Progenitor cell of endocrine pancreas (in vitro differentiated cells): ENCODE data around the gene GAS2L2. TPM values are rescaled to one million over a fixed set of nuclear protein-coding genes. Genes with fewer than 3 reads are reported as not detected.

Source experiments
- DNase-seq: peaks from one replicate; pipeline ENCODE4 v3.0.0; 2021; ENCODE audit warnings: low spot score; ENCODE audit not compliant: unreplicated experiment
- H3K27ac Mint-ChIP-seq: 2 replicates; pipeline ENCODE4 v1.8.0; 2021; ENCODE audit warnings: mild to moderate bottlenecking, moderate library complexity, mixed read lengths
- H3K27me3 Mint-ChIP-seq: 2 replicates; pipeline ENCODE4 v1.8.0; 2021; ENCODE audit warnings: mixed read lengths
- H3K36me3 Mint-ChIP-seq: 2 replicates; pipeline ENCODE4 v1.8.0; 2022; ENCODE audit warnings: mixed read lengths; ENCODE audit not compliant: insufficient read depth
- H3K4me1 Mint-ChIP-seq: 2 replicates; pipeline ENCODE4 v1.8.0; 2021; ENCODE audit warnings: low read depth, mixed read lengths
- H3K4me3 Mint-ChIP-seq: 2 replicates; pipeline ENCODE4 v1.8.0; 2021; ENCODE audit warnings: low read depth, mild to moderate bottlenecking, moderate library complexity, mixed read lengths
- H3K9me3 Mint-ChIP-seq: 2 replicates; pipeline ENCODE4 v1.8.0; 2021; ENCODE audit warnings: low read depth, mixed read lengths
- long read RNA-seq: library from polyadenylated mRNA; unstranded; transcript quantifications from one replicate; pipeline ENCODE4 v2.0.0, GENCODE V29; 2020
- total RNA-seq: library from RNA; stranded (reverse); gene quantifications from 2 replicates; pipeline ENCODE4 v1.2.1, GENCODE V29; 2021
- TF ChIP-seq, protein P1 (sequence below): fragments of 200-600 bp; sonication (generic); IDR thresholded peaks from one replicate; pipeline ENCODE4 v1.5.0; 2021; ENCODE audit warnings: antibody characterized with exemption, mild to moderate bottlenecking; ENCODE audit not compliant: unreplicated experiment

Gene GAS2L2
- total RNA-seq: 0.10 and 0.11 TPM in 2 replicates
- long read RNA-seq: 0 reads

DNA sequence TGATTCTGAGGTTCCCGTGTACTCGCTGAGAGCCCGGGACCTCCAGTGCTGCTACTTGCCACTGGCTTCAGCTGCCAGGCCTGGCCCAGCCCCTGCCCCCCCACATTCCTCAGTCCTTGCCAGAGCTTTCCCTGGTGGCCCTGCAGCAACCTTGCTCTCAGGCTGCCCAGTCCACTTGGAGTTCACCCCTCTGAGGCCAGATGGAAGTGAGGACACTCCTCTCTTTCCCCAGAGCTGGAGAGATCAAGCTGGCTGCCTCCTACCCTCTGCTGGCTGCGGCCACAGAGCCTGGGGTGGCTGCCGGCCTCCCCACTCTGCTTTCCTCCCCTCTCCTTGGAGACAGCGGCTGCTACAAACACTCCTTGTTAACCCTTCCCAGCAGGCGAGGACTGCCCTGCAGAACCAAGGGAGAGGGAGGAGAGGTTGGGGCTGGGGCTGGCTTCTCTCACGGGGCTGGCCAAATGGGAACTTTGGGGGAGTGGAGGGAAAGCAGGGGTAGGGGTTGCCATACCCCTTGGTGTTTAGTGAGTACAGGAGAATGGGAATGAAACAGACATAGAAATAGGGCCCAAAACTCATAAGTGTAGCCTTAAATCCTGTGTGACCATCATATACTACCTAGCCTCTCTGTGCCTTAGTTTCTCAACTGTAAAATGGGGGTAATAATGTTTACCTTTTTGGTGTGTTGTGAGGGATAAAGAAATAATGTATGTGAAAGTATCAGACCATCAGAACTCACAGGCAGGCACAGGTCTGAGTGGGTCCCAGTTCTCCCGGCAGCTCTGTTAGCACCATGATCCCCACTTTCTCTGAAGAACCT is at the start of gene GAS2L2:
GAS2L2 (minus strand) TSS at position 295 of the 820 bp plus-strand sequence. CDS start 389 bp downstream, outside the sequence.
- H3K4me1 Mint-ChIP-seq: peaks cover 2% of the 10 kb centered on the region
- no peak within 1 kb of the TSS for H3K4me3 Mint-ChIP-seq
- no peaks in the 10 kb centered on the region for H3K36me3 Mint-ChIP-seq
- no peak for DNase-seq
- TF ChIP-seq, protein P1, sequence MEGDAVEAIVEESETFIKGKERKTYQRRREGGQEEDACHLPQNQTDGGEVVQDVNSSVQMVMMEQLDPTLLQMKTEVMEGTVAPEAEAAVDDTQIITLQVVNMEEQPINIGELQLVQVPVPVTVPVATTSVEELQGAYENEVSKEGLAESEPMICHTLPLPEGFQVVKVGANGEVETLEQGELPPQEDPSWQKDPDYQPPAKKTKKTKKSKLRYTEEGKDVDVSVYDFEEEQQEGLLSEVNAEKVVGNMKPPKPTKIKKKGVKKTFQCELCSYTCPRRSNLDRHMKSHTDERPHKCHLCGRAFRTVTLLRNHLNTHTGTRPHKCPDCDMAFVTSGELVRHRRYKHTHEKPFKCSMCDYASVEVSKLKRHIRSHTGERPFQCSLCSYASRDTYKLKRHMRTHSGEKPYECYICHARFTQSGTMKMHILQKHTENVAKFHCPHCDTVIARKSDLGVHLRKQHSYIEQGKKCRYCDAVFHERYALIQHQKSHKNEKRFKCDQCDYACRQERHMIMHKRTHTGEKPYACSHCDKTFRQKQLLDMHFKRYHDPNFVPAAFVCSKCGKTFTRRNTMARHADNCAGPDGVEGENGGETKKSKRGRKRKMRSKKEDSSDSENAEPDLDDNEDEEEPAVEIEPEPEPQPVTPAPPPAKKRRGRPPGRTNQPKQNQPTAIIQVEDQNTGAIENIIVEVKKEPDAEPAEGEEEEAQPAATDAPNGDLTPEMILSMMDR: no peak
- no peak within 1 kb of the TSS for H3K27ac Mint-ChIP-seq
- peaks cover 33% of the 10 kb centered on the region for H3K27me3 Mint-ChIP-seq
- H3K9me3 Mint-ChIP-seq: no peaks in the 10 kb centered on the region

DNA sequence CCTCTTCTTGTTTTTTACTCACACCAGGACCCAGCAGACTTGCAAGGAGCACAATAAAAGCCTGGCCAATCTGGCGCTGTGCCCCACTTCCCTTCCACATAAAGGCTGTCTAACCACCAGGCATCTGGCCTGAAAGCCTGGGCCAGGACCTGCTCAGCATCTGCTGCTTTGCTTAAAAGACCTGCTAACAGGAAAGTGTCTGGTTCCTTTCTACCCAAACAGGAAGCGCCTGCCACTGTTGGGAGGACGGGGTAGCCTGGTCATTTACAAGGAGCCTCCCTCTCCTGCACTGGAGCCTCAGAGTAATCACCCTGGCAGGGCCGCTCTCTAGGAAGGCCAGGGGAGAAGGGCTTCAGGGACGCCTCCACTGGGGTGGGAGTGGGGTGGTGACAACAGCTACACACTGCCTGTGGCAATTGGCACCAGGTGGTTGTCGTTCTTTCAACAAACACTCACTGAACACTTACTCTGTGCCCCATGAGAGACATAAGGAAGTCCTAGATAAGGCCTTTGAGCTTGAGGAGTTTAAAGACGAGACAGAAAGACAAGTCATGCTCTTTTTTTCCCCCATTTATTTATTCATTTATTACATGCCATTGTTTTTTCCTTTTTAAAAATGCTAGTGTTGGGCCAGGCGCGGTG is 48.7 kb upstream of the GAS2L2 start:
- TF ChIP-seq, protein P1: no peak
- no peaks in the 10 kb centered on the region for H3K4me1 Mint-ChIP-seq
- peaks cover 48% of the 10 kb centered on the region for H3K27me3 Mint-ChIP-seq
- no peaks in the 10 kb centered on the region for H3K9me3 Mint-ChIP-seq
- no peak overlapping the region for H3K27ac Mint-ChIP-seq
- no peaks in the 10 kb centered on the region for H3K36me3 Mint-ChIP-seq
- no peak overlapping the region for H3K4me3 Mint-ChIP-seq
- DNase-seq: no peak

- no peaks in the 10 kb centered on the region for H3K4me1 Mint-ChIP-seq
- peaks cover 60% of the 10 kb centered on the region for H3K27me3 Mint-ChIP-seq
- no peak overlapping the region for H3K27ac Mint-ChIP-seq
- DNase-seq: no peak
- no peak overlapping the region for H3K4me3 Mint-ChIP-seq
- H3K36me3 Mint-ChIP-seq: no peaks in the 10 kb centered on the region
- TF ChIP-seq, protein P1: no peak
- no peaks in the 10 kb centered on the region for H3K9me3 Mint-ChIP-seq
These were observed 46.9 kb upstream of the GAS2L2 start for GRCh38 chr17:35799942-35800341.

DNA sequence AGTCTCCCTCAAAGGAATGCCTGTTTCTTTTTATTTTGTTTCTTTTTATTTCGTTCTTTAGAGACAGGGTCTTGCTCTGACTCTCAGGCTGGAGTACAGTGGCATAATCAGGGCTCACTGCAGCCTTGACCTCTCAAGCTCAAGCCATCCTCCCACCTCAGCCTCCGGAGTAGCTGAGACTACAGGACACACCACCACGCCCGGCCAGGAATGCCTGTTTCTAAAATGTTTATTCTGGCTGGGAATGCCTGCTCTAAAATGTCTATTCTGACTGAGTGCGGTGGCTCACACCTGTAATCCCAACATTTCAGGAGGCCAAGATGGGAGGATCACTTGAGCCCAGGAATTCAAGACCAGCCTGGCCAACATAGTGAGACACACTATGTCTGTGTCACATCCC is 44.9 kb upstream of the GAS2L2 start:
- Mint-ChIP-seq H3K27me3 (peaks cover 80% of the 10 kb centered on the region), H3K36me3 (no peaks in the 10 kb centered on the region), H3K4me1 (no peaks in the 10 kb centered on the region), H3K27ac (no peak overlapping the region), H3K9me3 (no peaks in the 10 kb centered on the region), H3K4me3 (no peak overlapping the region)
- no peak for DNase-seq
- TF ChIP-seq, protein P1: no peak

GRCh38 chr17:35797370-35797769 is 44.3 kb upstream of the GAS2L2 start:
- Mint-ChIP-seq H3K4me1 (no peaks in the 10 kb centered on the region), H3K4me3 (no peak overlapping the region), H3K9me3 (no peaks in the 10 kb centered on the region), H3K27me3 (peaks cover 86% of the 10 kb centered on the region), H3K27ac (no peak overlapping the region), H3K36me3 (no peaks in the 10 kb centered on the region)
- no peak for DNase-seq
- TF ChIP-seq, protein P1: no peak
